ENCODE data around the gene NEDD9.

The NEDD9 gene

DNA sequence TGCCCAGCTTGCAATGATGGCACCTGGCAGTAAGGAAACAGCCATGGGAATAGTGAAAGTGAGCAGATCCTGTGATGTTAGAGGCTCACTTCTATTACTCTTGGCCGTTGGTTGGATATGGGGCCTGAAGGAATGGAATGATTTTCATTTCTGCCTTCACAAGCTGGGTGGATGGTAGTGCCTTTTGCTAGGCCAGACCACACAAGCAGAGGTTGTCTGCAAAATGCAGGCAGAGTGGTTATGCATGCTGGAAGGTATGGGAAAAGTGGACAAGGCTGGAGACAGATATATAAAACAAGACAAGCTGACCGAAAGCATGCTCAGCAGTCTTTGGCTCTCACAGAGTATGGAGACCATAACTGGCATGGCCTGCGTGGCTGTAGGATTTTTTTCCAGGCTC, 70.2 kb downstream of the NEDD9 start:
- POLR2A ChIA-PET = no interaction called here
- TF ChIP-seq, protein P1, sequence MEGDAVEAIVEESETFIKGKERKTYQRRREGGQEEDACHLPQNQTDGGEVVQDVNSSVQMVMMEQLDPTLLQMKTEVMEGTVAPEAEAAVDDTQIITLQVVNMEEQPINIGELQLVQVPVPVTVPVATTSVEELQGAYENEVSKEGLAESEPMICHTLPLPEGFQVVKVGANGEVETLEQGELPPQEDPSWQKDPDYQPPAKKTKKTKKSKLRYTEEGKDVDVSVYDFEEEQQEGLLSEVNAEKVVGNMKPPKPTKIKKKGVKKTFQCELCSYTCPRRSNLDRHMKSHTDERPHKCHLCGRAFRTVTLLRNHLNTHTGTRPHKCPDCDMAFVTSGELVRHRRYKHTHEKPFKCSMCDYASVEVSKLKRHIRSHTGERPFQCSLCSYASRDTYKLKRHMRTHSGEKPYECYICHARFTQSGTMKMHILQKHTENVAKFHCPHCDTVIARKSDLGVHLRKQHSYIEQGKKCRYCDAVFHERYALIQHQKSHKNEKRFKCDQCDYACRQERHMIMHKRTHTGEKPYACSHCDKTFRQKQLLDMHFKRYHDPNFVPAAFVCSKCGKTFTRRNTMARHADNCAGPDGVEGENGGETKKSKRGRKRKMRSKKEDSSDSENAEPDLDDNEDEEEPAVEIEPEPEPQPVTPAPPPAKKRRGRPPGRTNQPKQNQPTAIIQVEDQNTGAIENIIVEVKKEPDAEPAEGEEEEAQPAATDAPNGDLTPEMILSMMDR (IDR thresholded peaks at IDR 0.05; ENCODE audit: control extremely low read depth, extremely low read depth, low read depth, missing control alignments) = no peak
- no peak for DNase-seq (ENCODE audit: extremely low spot score)

GRCh38 chr6:11161031-11161956, 71.2 kb downstream of the NEDD9 start:
- ChIA-PET CTCF (interaction anchor here (1.0 to 3.0 kb wide), 4 partner anchors 10 to 335 kb away, joined by 3 to 21 read pairs (median 4); no protein-coding TSS in a partner anchor), POLR2A (no interaction called here)
- TF ChIP-seq, protein P1 (IDR thresholded peaks at IDR 0.05; ENCODE audit: control extremely low read depth, extremely low read depth, low read depth, missing control alignments) = no peak
- DNase-seq (ENCODE audit: extremely low spot score) = no peak

More for the DNA sequence above, 70.2 kb downstream of the NEDD9 start:
- CTCF ChIA-PET = interaction anchor here (0.8 to 3.0 kb wide), 5 partner anchors 10 to 335 kb away, joined by 3 to 21 read pairs (median 4); no protein-coding TSS in a partner anchor

- ChIA-PET CTCF (no interaction called here), POLR2A (no interaction called here)
- TF ChIP-seq, protein P1 (IDR thresholded peaks at IDR 0.05; ENCODE audit: control extremely low read depth, extremely low read depth, low read depth, missing control alignments) = no peak
- no peak for DNase-seq (ENCODE audit: extremely low spot score)
Observed at GRCh38 chr6:11160199-11160598, 72.3 kb downstream of the NEDD9 start.

DNA sequence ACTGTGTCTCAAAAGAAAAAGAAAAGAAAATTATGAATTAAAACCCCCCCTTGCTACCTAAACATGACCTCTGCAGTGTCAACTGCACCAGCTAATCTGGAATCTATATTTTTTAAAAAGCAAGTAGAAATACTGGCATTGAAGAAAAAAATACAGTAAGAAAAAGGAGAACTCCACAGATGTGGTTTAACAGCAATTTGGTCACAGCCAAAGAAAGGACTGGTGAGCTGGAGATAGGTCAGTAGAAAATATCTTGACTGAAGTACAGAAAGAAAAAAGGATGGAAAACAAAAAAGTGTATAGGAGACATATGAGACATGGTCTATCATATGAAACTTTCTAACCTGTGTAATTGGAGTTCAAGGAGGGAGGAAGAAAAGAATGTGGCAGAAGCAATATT, 76.9 kb downstream of the NEDD9 start:
- POLR2A ChIA-PET = no interaction called here
- CTCF ChIA-PET = interaction anchor here (0.8 to 2.3 kb wide), 4 partner anchors 9 to 341 kb away, joined by 3 to 14 read pairs (median 8); no protein-coding TSS in a partner anchor
- TF ChIP-seq, protein P1 (IDR thresholded peaks at IDR 0.05; ENCODE audit: control extremely low read depth, extremely low read depth, low read depth, missing control alignments) = no peak
- DNase-seq (ENCODE audit: extremely low spot score) = no peak

DNA sequence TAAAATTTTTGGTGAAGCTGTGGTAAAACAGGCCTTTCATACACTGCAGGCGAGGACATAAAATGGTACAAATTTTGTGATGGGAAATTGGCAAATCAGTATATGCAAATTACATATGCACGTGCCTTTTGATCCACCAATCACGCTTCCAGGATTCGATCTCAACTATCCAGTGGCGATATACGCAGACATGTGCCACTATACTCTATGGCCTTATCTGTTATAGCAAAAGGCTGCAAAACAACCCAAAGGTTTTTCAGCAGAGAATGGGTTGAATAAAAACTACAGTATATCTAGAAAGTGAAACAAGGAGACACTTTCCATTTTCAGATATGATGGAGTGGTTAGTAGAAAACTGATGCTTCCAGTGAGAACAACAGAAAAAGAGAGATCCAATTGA, 79.0 kb downstream of the NEDD9 start:
- CTCF ChIA-PET = interaction anchor here (1.0 to 2.3 kb wide), 2 partner anchors 85 to 343 kb away, joined by 3 to 13 read pairs; no protein-coding TSS in a partner anchor
- POLR2A ChIA-PET = no interaction called here
- TF ChIP-seq, protein P1 (IDR thresholded peaks at IDR 0.05; ENCODE audit: control extremely low read depth, extremely low read depth, low read depth, missing control alignments) = no peak
- no peak for DNase-seq (ENCODE audit: extremely low spot score)

GRCh38 chr6:11152581-11152980, 79.9 kb downstream of the NEDD9 start:
- ChIA-PET POLR2A (no interaction called here), CTCF (interaction anchor here (1.0 to 2.3 kb wide), 2 partner anchors 84 to 344 kb away, joined by 3 to 9 read pairs; no protein-coding TSS in a partner anchor)
- DNase-seq (ENCODE audit: extremely low spot score) = no peak
- TF ChIP-seq, protein P1 (IDR thresholded peaks at IDR 0.05; ENCODE audit: control extremely low read depth, extremely low read depth, low read depth, missing control alignments) = no peak
